SJSA1 (cell line): ENCODE data around the gene MYO1C. TPM values are rescaled to one million over a fixed set of nuclear protein-coding genes. Genes with fewer than 3 reads are reported as not detected.

Source experiments
- DNase-seq, 2 experiments: peaks; one replicate each; pipeline ENCODE4 v3.0.0-alpha.2; 2015 to 2020; ENCODE audit warnings: low spot score in 2 of 2, low read depth in 1 of 2
- H3K27ac ChIP-seq: fragments of 250-450 bp; sonication (Bioruptor Pico); 2 replicates; pipeline ENCODE4 v1.5.1; 2020; ENCODE audit warnings: mild to moderate bottlenecking, moderate library complexity
- H3K27me3 ChIP-seq: fragments of 250-450 bp; sonication (Bioruptor Pico); replicated peaks from 2 replicates; pipeline ENCODE4 v1.5.1; 2020; ENCODE audit warnings: mild to moderate bottlenecking, moderate library complexity
- H3K36me3 ChIP-seq: fragments of 250-450 bp; sonication (Bioruptor Pico); 2 replicates; pipeline ENCODE4 v1.5.1; 2020; ENCODE audit warnings: mild to moderate bottlenecking
- H3K4me1 ChIP-seq: fragments of 250-450 bp; sonication (Bioruptor Pico); replicated peaks from 2 replicates; pipeline ENCODE4 v1.6.1; 2021; ENCODE audit warnings: mild to moderate bottlenecking
- H3K4me3 ChIP-seq: fragments of 250-450 bp; sonication (Bioruptor Pico); 2 replicates; pipeline ENCODE4 v1.5.1; 2020; ENCODE audit warnings: mild to moderate bottlenecking
- H3K9me3 ChIP-seq: fragments of 250-450 bp; sonication (Bioruptor Pico); replicated peaks from 2 replicates; pipeline ENCODE4 v1.5.1; 2020; ENCODE audit warnings: mild to moderate bottlenecking
- total RNA-seq: library from RNA; depleted of rRNA; stranded (reverse); fragments of >200 nt; shearing (Covaris generic); gene quantifications from 2 replicates; pipeline ENCODE4 v1.2.3, GENCODE V29; 2014

The MYO1C gene
- total RNA-seq, 1 experiment from 2014 or later, result 155 TPM

DNA sequence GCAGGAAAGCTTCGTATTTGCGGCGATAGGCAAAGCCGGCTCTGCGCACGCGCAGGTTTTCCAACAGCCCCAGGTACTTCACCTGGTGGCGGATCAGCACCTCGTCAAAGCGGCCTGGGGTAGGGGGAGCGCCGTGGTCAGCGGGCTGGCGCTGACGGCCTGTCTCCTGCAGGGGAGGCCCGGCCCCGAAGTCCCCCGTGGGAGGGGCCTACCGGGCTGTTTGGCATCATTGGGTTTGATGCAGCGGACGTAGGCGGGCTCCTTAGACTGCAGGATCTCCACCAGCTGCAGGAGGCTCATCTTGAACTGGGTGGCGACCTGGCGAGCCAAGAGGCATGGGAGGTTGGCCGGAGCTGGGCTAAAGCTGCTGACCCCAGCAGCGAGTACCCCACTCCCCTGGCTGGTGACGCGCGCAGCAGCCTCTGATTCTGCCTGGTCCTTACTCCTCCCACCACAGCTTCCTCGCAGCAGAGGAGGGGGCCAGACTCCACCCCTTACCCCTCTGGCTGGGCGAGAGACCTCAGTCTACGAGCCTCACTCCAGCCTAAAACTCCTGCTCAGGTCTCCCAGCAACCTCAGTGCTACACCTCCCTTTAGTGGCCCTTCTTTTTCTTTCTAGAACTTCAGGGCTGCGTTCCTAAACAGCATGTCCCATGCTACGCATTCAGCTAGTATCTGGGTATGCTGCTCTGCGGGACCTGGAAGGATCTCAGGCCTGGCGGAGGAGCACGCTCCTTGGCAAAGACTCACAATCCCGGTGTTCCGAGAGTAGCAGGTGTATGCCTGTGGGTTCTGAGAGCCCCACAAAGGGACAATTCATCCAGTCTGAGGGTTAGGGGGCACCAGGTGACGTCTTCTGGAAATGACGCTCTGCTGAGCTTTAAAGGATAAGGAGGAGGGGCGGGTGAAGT, 20.3 kb downstream of the MYO1C start:
- Histone ChIP-seq H3K4me3 (no peak overlapping the region), H3K4me1 (no peaks in the 10 kb centered on the region), H3K27me3 (no peaks in the 10 kb centered on the region), H3K27ac (no peak overlapping the region), H3K36me3 (peaks cover 85% of the 10 kb centered on the region), H3K9me3 (no peaks in the 10 kb centered on the region)
- no peak for DNase-seq

DNA sequence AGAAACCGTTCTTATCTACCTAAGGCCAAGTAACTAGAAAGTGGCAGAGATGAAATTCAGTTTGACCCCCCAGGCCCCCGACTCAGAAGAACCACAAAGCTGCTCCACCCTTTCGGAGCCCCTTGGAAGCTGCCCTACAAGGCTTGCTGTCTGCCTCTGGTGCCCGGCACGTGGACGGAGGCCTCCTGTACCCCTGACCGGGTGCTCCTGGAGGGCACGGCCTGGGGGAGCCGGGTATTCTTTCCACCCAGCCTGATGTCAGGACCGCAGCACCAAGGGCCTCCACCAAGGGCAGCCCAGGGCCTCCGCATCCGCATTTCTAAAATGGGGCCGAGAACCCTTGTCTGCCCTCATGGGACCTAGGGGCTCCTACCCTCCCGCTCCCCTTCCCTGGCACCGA, 21.0 kb downstream of the MYO1C start:
- peaks cover 85% of the 10 kb centered on the region for H3K36me3 ChIP-seq

DNA sequence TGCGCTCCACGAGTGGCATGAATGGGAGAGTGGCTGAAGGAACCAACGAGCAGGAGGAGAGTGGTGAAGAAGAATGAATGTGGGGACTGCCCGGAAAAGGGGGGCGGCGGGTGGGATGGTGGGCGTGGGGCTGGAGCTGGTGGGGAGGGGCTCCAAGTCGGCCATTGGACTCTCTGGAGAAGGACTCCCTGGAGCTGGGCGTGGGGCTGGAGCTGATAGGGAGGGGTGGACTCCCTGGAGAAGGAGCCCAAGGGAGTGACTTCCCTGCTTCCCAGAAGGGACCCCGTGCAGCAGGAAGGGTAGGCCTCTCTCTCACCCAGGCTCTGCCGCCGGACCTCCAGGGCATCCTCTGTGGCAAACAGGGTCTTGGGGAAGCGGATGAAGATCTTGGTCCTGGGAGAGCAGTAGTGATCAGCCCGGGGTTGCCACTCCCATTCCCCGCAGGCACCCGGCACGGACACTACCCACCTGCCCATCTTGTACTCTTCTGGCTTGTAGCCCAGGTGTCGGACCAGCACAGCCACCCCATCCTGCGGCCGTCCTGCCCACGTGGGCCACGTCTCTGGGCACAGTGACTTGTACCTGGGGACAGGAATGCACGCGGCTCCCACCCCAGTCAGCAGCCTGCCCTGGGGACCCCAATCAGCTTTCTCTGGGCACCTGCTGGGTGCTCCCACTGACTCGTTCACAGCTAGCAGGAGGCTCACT, 21.6 kb downstream of the MYO1C start:
- H3K36me3 ChIP-seq, result peaks cover 83% of the 10 kb centered on the region
- H3K4me3 ChIP-seq, result no peak overlapping the region
- DNase-seq, result no peak
- H3K4me1 ChIP-seq, result no peaks in the 10 kb centered on the region
- H3K27me3 ChIP-seq, result no peaks in the 10 kb centered on the region
- no peak overlapping the region for H3K27ac ChIP-seq
- no peaks in the 10 kb centered on the region for H3K9me3 ChIP-seq

More for the DNA sequence above, 21.0 kb downstream of the MYO1C start:
- no peak for DNase-seq
- no peaks in the 10 kb centered on the region for H3K27me3 ChIP-seq
- H3K4me1 ChIP-seq, result no peaks in the 10 kb centered on the region
- H3K9me3 ChIP-seq, result no peaks in the 10 kb centered on the region
- no peak overlapping the region for H3K27ac ChIP-seq
- H3K4me3 ChIP-seq, result no peak overlapping the region

DNA sequence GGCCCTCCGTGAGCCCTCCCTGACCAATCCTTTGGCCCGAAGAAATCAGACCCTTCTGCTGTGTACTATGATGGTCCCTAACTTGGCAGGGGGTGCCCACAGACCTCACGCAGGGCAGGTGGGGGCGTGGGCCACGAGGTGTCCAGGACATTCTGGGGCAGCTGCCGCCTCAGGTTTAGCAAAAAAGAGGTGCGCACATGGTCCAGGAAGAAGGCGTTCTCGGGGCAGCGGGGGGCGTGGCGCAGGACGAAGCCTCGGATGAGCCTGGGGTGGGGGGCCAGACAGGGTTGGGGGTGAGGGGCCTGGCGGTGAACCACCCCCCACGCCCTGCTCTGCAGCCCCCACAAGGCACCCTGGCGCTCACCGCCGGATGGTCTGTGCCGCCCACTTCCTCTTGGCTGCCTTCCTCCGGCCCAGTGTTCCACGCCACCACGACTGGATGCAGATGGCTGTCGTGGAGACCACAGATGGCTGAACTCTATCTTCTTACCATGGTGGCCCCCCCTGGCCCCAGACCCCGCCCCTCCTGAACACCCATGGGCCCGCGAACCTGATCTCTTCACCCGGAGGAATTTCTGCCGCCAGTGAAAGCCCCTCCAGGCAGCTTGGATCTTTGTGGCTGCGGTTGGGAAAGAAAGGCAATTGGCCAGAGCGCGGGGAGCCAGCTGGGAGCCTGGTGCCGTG, 22.3 kb downstream of the MYO1C start:
- no peak for DNase-seq
- Histone ChIP-seq H3K4me1 (no peaks in the 10 kb centered on the region), H3K9me3 (no peaks in the 10 kb centered on the region), H3K27me3 (no peaks in the 10 kb centered on the region), H3K27ac (no peak overlapping the region), H3K36me3 (peaks cover 82% of the 10 kb centered on the region), H3K4me3 (no peak overlapping the region)

GRCh38 chr17:1469231-1469852, 23.1 kb downstream of the MYO1C start:
- Histone ChIP-seq H3K9me3 (no peaks in the 10 kb centered on the region), H3K4me1 (no peaks in the 10 kb centered on the region), H3K4me3 (no peak overlapping the region), H3K27me3 (no peaks in the 10 kb centered on the region), H3K36me3 (peaks cover 82% of the 10 kb centered on the region), H3K27ac (no peak overlapping the region)
- DNase-seq, result no peak

- Histone ChIP-seq H3K9me3 (no peaks in the 10 kb centered on the region), H3K36me3 (peaks cover 84% of the 10 kb centered on the region), H3K4me3 (no peak overlapping the region), H3K27me3 (no peaks in the 10 kb centered on the region), H3K4me1 (peaks cover 11% of the 10 kb centered on the region), H3K27ac (no peak overlapping the region)
- no peak for DNase-seq
These were observed 24.5 kb downstream of the MYO1C start for GRCh38 chr17:1467898-1468492.

- no peaks in the 10 kb centered on the region for H3K9me3 ChIP-seq
These were observed 25.2 kb downstream of the MYO1C start for GRCh38 chr17:1467258-1467657.

DNA sequence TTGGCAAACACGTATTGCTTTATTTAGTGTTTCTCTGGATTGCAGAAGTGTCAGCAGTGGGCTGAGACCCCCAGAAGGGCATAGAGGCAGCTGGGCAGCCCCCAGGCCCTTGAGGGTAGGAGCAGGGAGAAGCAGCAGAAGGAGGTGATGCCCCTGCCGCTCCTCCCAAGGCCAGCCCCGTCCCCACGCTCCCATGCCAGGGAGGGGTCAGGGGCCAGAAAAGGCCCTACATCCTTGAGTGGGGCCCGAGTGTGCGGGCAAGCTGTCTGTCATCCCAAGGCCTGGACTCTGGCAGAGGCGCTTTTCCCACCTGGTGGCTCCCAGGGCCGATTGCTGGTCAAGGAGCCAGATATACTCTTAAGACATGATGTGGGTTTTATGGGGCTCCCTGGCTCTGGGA, 28.3 kb downstream of the MYO1C start:
- H3K27me3 ChIP-seq, result no peaks in the 10 kb centered on the region
- H3K27ac ChIP-seq, result no peak overlapping the region
- H3K36me3 ChIP-seq, result peaks cover 64% of the 10 kb centered on the region
- no peak for DNase-seq
- no peak overlapping the region for H3K4me3 ChIP-seq
- H3K4me1 ChIP-seq, result peaks cover 13% of the 10 kb centered on the region
- H3K9me3 ChIP-seq, result no peaks in the 10 kb centered on the region

More at GRCh38 chr17:1467258-1467657, 25.2 kb downstream of the MYO1C start:
- Histone ChIP-seq H3K4me3 (no peak overlapping the region), H3K4me1 (peaks cover 13% of the 10 kb centered on the region), H3K27me3 (no peaks in the 10 kb centered on the region), H3K27ac (no peak overlapping the region), H3K36me3 (peaks cover 79% of the 10 kb centered on the region)
- DNase-seq, result no peak

- Histone ChIP-seq H3K4me3 (no peak overlapping the region), H3K4me1 (peaks cover 13% of the 10 kb centered on the region)
- no peak for DNase-seq
These were observed 30.0 kb downstream of the MYO1C start for GRCh38 chr17:1462164-1463112.

GRCh38 chr17:1461198-1461944, 31.1 kb downstream of the MYO1C start:
- no peaks in the 10 kb centered on the region for H3K9me3 ChIP-seq
- peaks cover 19% of the 10 kb centered on the region for H3K4me1 ChIP-seq

More at GRCh38 chr17:1462164-1463112, 30.0 kb downstream of the MYO1C start:
- Histone ChIP-seq H3K36me3 (peaks cover 49% of the 10 kb centered on the region), H3K27me3 (no peaks in the 10 kb centered on the region), H3K27ac (no peak overlapping the region), H3K9me3 (no peaks in the 10 kb centered on the region)

GRCh38 chr17:1460233-1460632, 32.3 kb downstream of the MYO1C start:
- H3K4me3 ChIP-seq, result no peak overlapping the region
- H3K27ac ChIP-seq, result no peak overlapping the region
- no peak for DNase-seq
- peaks cover 39% of the 10 kb centered on the region for H3K36me3 ChIP-seq
- no peaks in the 10 kb centered on the region for H3K27me3 ChIP-seq
- H3K9me3 ChIP-seq, result no peaks in the 10 kb centered on the region
- H3K4me1 ChIP-seq, result peaks cover 19% of the 10 kb centered on the region

More at GRCh38 chr17:1461198-1461944, 31.1 kb downstream of the MYO1C start:
- no peak for DNase-seq
- Histone ChIP-seq H3K36me3 (peaks cover 40% of the 10 kb centered on the region), H3K4me3 (no peak overlapping the region), H3K27ac (no peak overlapping the region), H3K27me3 (no peaks in the 10 kb centered on the region)
